HG03460 (cell line): ENCODE data around the gene CKAP5.
"Not testable (repeated sequence)": the region's sequence is repeated elsewhere in the genome, so short reads cannot be mapped to it uniquely, and the experiment has no call there.

Source experiments
- ATAC-seq: cut with Tn5 transposase; IDR thresholded peaks from one replicate; pipeline ENCODE4 v1.9.1; 2021; ENCODE audit not compliant: unreplicated experiment

The CKAP5 gene

GRCh38 chr11:46727952-46728658, 118.0 kb downstream of the CKAP5 start:
- ATAC-seq: no peak

GRCh38 chr11:46726206-46726862, 119.7 kb downstream of the CKAP5 start:
- ATAC-seq: no peak

- no peak for ATAC-seq
Measured at GRCh38 chr11:46725338-46726205, 120.5 kb downstream of the CKAP5 start.

GRCh38 chr11:46724088-46724487, 122.0 kb downstream of the CKAP5 start:
- no peak for ATAC-seq

GRCh38 chr11:46723359-46723680, 122.8 kb downstream of the CKAP5 start:
- no peak for ATAC-seq

GRCh38 chr11:46722566-46723358, 123.3 kb downstream of the CKAP5 start:
- no peak for ATAC-seq

- no peak for ATAC-seq
Measured at GRCh38 chr11:46721286-46721685, 124.8 kb downstream of the CKAP5 start.

- no peak for ATAC-seq
Measured at GRCh38 chr11:46719543-46720218, 126.4 kb downstream of the CKAP5 start.

- ATAC-seq: no peak
Measured at GRCh38 chr11:46719048-46719542, 127.0 kb downstream of the CKAP5 start, which contains the start of gene F2. F2 (plus strand) TSS chr11:46719213; CDS start chr11:46719236, 23 bp downstream.

- ATAC-seq: no peak
Measured at GRCh38 chr11:46718155-46719019, 127.7 kb downstream of the CKAP5 start.

GRCh38 chr11:46717825-46718154, 128.3 kb downstream of the CKAP5 start:
- not testable (repeated sequence) for ATAC-seq

- no peak for ATAC-seq
Measured at GRCh38 chr11:46712874-46713576, 133.1 kb downstream of the CKAP5 start.

GRCh38 chr11:46711303-46711702, 134.8 kb downstream of the CKAP5 start:
- ATAC-seq: no peak

- ATAC-seq: no peak
Measured at GRCh38 chr11:46710821-46711269, 135.2 kb downstream of the CKAP5 start.

GRCh38 chr11:46709351-46709750, 136.7 kb downstream of the CKAP5 start:
- ATAC-seq: not testable (repeated sequence)

- ATAC-seq: no peak
Measured at GRCh38 chr11:46706886-46707285, 139.2 kb downstream of the CKAP5 start.

GRCh38 chr11:46705070-46705688, 140.9 kb downstream of the CKAP5 start:
- ATAC-seq: no peak

- ATAC-seq: no peak
Measured at GRCh38 chr11:46701078-46701654, 144.9 kb downstream of the CKAP5 start.
